MG63 (cell line): ENCODE results near the gene CASD1. TPM values are rescaled to one million over a fixed set of nuclear protein-coding genes. Genes with fewer than 3 reads are reported as not detected.
A peak's percentile ranks its signal among the peaks of the same experiment; 100 is the strongest.

Experiments used
- DNase-seq: peaks from one replicate; pipeline ENCODE4 v3.0.0-alpha.2; 2020
- H3K27me3 ChIP-seq: fragments of 250-450 bp; sonication (Bioruptor Pico); 2 replicates; pipeline ENCODE4 v1.5.1; 2020; ENCODE audit warnings: mild to moderate bottlenecking, moderate library complexity
- H3K36me3 ChIP-seq: fragments of 250-450 bp; sonication (Bioruptor Pico); 2 replicates; pipeline ENCODE4 v1.5.1; 2020; ENCODE audit warnings: mild to moderate bottlenecking, moderate library complexity
- H3K4me3 ChIP-seq: fragments of 250-450 bp; sonication (Bioruptor Pico); 2 replicates; pipeline ENCODE4 v1.5.1; 2020; ENCODE audit warnings: mild to moderate bottlenecking, moderate library complexity
- H3K9me3 ChIP-seq: fragments of 250-450 bp; sonication (Bioruptor Pico); 2 replicates; pipeline ENCODE4 v1.5.1; 2020; ENCODE audit warnings: mild to moderate bottlenecking, moderate library complexity
- total RNA-seq: library from RNA; depleted of rRNA; stranded (reverse); fragments of >200 nt; shearing (Covaris generic); gene quantifications from 2 replicates; pipeline ENCODE4 v1.2.3, GENCODE V29; 2014; ENCODE audit warnings: low replicate concordance

Gene CASD1
- total RNA-seq, 1 experiment from 2014 or later = 7.1 TPM

DNA sequence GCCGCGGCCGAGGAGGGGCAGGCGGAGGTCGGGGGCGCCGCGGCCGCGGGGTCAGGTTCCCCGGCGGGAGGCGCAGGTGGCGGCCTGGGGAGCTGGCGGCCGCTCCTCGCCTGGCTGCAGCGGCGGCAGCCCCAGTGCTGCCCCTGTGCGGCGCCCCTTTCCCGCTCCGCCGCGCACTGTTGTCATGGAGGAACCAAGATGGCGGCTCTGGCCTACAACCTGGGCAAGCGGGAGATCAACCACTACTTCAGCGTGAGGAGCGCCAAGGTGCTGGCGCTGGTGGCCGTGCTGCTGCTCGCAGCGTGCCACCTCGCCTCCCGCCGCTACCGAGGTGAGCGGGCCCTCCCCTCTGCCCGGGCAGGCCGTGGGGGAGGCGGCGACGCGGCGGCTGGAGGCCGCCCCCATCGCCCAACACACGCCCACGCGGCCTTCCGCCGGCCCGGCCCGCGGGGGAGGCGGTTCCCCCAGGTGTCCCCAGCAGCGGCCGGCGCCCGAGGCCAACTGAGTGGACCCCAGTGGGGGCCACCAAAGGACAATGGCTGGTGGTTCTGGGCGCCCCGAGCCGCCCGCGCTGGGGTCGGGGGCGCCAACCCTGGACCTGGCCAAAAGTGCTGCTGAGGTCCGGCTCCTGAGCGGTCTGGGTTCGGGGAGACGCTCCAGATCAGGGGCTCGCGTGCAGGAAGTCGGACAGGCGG, 425 bp downstream of the CASD1 start:
- no peaks in the 10 kb centered on the region for H3K36me3 ChIP-seq
- H3K9me3 ChIP-seq = no peaks in the 10 kb centered on the region
- DNase-seq = peak; percentile 52
- no peaks in the 10 kb centered on the region for H3K27me3 ChIP-seq
- H3K4me3 ChIP-seq = peak overlapping the region; percentile 62

DNA sequence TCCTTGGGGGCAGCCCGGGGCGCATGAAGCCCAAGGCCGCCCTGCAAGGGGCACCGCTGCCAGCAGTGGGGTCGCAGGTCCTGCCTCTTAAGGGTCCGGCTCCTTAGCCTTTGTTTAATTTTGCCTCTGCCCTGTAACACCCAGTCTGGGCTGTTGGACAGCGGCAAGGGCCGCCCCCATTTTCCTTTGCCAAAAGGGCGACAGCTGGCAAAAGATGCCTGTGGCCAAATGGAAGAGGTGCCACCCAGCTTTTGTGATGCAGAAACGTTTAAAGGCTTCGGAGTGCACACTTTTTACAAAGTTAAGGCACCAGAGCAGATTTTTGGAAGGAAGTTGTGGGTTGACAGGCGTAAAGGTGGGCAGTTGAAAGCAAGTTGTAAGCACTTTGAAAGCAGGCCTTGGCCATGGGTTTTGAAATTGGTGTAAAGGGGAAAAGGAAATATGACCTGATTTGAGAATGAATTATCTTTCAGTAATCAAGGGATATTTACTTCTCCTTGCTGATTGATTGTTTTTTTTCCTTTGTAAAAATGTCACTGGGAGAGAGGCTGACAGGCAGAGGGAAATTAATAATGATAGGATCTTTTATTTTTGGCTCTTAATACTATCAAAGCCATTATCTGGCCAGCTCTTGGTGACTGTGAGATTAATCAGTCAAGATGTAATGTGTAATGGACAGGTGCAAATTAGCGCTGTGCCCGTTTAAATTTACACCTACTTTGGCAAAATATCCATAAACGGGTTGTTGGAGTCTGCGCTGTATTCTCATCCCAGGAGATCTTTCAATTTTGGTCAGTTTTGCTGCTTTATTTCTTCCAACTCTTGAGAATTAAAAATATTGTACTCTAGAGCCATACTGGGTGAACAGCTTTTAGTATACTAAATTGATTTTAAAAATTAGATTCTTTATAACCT, 1.2 kb downstream of the CASD1 start:
- H3K27me3 ChIP-seq = no peaks in the 10 kb centered on the region
- peak; percentile 35 for DNase-seq
- H3K4me3 ChIP-seq = peak overlapping the region; percentile 62

DNA sequence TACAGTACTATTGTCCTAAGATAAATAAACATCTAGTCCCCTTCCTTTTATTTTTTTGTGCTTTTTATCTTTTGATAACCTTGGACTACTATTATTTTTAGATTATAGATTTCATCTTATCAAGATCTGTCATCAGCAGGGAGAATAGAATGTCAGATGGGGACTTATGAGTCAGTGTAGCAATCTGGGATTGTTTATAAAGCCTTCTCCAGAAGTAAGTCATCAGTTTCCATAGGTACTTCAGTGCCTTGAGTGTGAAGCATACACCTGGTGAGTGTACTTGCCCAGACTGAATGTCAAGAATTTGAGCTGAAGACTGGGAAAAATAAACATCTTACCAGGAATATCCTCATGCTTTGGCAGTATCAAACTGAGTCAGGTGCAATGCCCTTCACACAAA, 2.1 kb downstream of the CASD1 start:
- Histone ChIP-seq H3K4me3 (no peak overlapping the region), H3K27me3 (no peaks in the 10 kb centered on the region), H3K36me3 (no peaks in the 10 kb centered on the region), H3K9me3 (no peaks in the 10 kb centered on the region)
- no peak for DNase-seq

More for the DNA sequence above, 1.2 kb downstream of the CASD1 start:
- Histone ChIP-seq H3K9me3 (no peaks in the 10 kb centered on the region), H3K36me3 (no peaks in the 10 kb centered on the region)

DNA sequence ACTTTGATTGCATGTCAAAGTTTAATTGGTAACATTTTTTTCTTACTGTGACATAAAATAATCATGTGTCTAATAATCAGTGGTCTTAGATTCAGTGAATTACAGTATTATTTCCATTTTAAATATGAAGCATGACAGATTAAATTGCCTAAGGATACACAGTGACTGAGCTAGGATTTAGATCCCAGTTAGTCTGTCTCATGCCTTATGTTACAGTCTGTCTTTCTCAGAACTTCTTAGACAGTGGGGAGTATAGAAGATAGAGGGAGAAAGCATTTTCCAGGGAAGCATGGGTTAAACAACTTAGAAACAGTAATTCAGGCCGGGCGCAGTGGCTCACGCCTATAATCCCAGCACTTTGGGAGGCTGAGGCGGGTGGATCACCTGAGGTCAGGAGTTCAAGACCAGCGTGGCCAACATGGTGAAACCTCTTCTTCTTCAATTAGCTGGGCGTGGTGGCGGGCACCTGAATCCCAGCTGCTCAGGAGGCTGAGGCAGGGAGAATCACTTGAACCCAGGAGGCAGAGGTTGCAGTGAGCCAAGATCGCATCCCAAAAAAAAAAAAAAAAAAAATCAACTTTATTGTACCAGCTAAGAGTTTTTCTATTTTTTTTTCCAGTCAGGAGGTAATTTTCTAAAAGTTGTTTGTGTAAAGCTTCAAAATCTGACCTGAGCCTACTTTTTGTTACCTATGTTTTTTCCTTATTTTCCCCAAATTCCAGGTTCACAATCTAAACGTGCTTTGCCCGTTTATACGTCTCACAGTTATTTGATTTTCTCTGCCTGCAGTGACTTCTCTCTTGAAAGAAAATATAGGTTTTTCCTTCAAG, 3.3 kb downstream of the CASD1 start:
- Histone ChIP-seq H3K9me3 (no peaks in the 10 kb centered on the region), H3K36me3 (no peaks in the 10 kb centered on the region), H3K27me3 (no peaks in the 10 kb centered on the region), H3K4me3 (no peak overlapping the region)
- no peak for DNase-seq

DNA sequence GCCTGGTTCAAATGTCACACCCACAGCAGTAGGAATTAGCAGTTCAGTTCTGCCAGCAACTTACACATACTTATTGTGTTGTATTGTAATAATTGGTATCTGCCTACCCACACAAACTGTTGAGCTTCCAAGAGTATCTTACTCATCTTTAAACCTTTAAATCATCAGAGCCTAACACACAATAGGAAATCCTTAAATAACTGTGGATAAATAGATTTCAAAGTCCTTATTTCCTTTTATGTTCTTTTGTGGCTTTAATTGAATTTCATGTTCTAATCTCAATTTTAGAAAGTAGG, 3.9 kb downstream of the CASD1 start:
- H3K4me3 ChIP-seq = no peak overlapping the region
- no peaks in the 10 kb centered on the region for H3K27me3 ChIP-seq
- no peak for DNase-seq
- H3K36me3 ChIP-seq = no peaks in the 10 kb centered on the region
- H3K9me3 ChIP-seq = no peaks in the 10 kb centered on the region

DNA sequence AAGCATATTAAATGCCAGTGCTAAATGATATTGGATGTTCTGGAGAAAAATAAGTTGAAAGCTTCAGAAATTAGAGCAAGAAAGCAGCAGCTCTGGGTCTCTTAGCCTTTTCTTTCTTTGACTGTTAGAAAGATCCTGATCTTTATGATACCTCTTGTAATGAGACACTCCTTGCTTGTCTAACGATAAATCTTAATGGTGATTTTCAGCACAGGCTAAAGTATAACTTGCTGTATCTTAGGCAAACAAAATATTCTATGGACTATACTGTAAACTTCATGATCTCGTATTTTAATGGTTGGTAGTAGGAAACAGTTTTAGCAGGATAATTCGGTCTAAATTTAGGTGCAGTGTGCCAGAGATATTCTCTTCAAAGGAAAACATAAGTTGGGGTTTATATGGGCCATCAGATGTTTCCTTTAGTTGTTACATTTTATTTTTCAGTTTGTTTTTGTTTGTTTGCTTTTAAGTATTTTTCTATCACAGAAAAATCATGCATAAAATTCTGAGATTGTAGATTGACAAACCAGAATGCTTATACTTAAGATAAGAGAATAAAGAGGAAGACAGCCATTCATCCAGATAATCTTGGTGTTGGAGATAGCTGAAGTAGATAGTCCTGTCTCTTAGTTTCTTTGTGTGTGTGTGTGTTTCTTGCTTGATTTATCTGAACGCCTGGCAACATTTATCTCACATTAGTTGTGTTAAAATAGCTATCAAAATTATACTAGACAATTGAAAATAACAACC, 4.7 kb downstream of the CASD1 start:
- H3K27me3 ChIP-seq = no peaks in the 10 kb centered on the region
- H3K36me3 ChIP-seq = no peaks in the 10 kb centered on the region
- no peak overlapping the region for H3K4me3 ChIP-seq
- no peak for DNase-seq
- no peaks in the 10 kb centered on the region for H3K9me3 ChIP-seq

DNA sequence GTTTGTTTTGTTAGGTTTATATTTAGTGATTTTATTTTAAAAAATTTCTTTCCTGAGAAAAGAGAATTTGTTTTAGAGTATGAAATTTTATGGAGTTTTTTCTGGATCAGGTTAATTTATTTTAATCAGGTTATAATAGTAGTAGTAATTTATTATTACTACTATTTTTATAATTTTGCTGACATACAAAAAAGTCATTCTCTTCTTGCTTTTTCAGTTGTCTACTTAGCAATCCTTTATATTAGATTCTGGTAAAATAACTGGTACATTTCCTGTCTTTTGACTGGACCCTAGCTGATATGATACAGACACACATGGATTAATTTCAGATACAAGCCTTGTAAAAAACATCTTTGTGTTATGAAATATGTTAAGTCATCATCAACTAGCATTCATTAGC, 5.3 kb downstream of the CASD1 start:
- no peaks in the 10 kb centered on the region for H3K9me3 ChIP-seq
- no peaks in the 10 kb centered on the region for H3K36me3 ChIP-seq
- H3K4me3 ChIP-seq = no peak overlapping the region
- DNase-seq = no peak
- H3K27me3 ChIP-seq = no peaks in the 10 kb centered on the region

DNA sequence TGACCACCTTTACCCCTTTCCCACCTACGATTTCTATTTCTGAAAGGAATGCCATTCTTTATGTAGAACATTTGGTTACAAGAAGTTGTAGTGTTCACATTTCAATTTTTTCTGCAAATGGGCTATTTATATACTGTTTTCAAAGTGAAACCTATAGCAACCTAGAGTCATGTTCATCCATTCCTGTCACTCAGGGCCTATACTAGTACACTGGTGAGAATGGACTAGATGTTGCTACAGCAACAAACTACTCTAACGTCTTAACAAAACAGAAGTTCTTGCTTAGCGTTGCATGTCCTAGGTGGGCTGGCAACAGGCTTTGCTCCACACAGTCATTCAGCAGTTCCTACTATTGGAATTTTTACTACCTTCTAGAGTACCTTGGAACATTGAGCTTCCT, 16.3 kb downstream of the CASD1 start:
- Histone ChIP-seq H3K27me3 (no peaks in the 10 kb centered on the region), H3K36me3 (no peaks in the 10 kb centered on the region; the same call in 1 of the 2 replicates), H3K4me3 (no peak overlapping the region), H3K9me3 (no peaks in the 10 kb centered on the region)
- DNase-seq = no peak

DNA sequence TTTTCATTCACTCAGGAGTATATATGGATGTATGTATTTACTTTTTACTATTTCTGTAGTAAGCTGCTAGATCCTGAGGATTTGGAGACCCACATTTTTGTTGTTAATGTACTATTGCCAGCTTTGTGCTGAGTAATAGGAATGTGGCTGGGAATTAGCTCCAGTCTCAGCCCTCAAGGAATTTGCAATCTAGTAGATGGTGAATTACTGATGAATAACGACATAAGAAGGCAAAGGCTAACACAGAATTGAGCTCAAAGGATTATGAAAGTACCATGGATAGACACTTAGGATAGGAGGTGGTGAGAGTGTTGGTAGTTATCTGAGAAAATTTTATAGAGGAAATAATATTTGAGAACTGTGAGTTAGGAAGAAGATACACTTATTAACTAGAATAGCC, 19.9 kb downstream of the CASD1 start:
- no peaks in the 10 kb centered on the region for H3K9me3 ChIP-seq
- H3K36me3 ChIP-seq = no peaks in the 10 kb centered on the region; the same call in 1 of the 2 replicates
- no peak for DNase-seq
- H3K4me3 ChIP-seq = no peak overlapping the region
- no peaks in the 10 kb centered on the region for H3K27me3 ChIP-seq

DNA sequence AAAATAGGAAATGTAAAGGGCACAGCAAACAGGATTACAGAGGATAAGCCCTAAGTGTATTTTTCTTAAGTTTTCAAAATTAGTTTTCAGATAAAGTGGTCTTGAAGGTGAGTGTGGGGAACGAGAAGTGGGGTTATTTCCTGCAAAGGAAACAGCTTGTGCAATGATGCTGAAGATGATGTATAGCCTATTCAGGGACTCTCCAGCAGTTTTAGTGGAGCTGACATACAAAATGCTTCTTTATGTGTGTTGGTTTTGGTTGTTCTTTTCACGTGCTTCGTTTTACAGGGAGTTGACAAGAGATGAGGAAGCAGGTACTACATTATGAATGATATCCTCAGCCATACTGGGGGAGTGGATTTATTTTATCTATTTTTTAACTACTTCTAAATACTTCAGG, 20.5 kb downstream of the CASD1 start:
- no peaks in the 10 kb centered on the region for H3K27me3 ChIP-seq
- H3K36me3 ChIP-seq = no peaks in the 10 kb centered on the region; the same call in 1 of the 2 replicates

DNA sequence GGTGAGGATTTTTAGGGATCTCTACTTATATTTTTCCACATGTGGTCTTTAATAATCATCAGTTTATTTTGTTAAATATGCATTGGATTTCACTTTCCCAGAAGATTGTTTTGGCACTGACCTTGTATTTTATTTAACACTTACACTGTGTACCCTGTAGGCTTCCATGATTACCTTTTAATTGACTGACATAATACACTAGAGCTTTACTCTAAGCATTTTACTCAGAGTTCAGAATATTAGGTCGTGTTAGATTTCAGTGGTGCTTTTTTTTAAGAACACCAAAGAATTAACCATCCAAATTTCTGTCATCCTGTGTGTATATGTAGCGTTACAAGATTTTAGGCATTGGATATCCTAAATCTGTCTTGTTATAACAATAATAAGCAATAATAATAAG, 23.1 kb downstream of the CASD1 start:
- Histone ChIP-seq H3K9me3 (no peaks in the 10 kb centered on the region), H3K27me3 (no peaks in the 10 kb centered on the region), H3K36me3 (no peaks in the 10 kb centered on the region; the same call in 1 of the 2 replicates), H3K4me3 (no peak overlapping the region)
- no peak for DNase-seq

More for the DNA sequence above, 20.5 kb downstream of the CASD1 start:
- H3K4me3 ChIP-seq = no peak overlapping the region
- H3K9me3 ChIP-seq = no peaks in the 10 kb centered on the region
- DNase-seq = no peak

DNA sequence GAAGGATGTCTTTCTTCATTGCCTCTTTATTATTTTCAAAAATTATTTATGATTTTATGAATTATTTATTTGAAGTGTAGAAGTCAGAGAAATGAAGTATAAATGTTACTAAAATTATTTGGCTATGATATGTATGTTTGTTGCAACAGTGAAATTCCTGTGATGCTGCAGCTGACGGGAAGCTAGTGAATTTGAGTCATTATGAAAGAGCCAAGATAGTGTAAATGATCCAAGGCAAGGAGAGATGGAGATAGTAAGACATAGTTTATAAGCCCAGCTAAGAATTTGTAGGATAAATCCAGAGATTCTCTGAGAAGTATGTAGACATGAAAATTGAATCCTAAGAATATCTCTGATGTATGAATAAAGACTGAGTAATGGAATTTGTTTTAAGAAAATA, 30.8 kb downstream of the CASD1 start:
- H3K9me3 ChIP-seq = no peaks in the 10 kb centered on the region
- no peaks in the 10 kb centered on the region for H3K36me3 ChIP-seq
- H3K4me3 ChIP-seq = no peak overlapping the region
- no peak for DNase-seq
- H3K27me3 ChIP-seq = no peaks in the 10 kb centered on the region

DNA sequence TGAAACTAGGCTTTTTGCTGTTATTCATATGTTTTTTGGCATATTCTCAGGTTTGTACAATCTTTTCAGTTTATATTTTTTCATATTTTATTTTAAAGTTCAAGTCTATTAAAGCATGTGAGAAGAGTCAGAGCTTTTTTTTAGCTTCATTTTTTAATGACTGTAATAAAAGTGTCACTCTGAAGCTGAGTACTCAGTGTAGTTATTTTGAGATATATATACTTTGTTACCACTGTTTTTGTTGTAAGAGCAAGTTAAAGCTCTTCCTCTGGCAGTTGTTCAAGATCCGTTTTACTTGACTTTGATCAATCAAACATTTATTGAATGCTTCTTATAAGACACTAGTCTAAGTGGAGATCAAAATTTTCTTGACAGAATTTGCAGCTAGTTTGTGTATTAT, 37.5 kb downstream of the CASD1 start:
- no peak overlapping the region for H3K4me3 ChIP-seq
- no peak for DNase-seq
- no peaks in the 10 kb centered on the region for H3K9me3 ChIP-seq
- H3K36me3 ChIP-seq = no peaks in the 10 kb centered on the region
- H3K27me3 ChIP-seq = no peaks in the 10 kb centered on the region

DNA sequence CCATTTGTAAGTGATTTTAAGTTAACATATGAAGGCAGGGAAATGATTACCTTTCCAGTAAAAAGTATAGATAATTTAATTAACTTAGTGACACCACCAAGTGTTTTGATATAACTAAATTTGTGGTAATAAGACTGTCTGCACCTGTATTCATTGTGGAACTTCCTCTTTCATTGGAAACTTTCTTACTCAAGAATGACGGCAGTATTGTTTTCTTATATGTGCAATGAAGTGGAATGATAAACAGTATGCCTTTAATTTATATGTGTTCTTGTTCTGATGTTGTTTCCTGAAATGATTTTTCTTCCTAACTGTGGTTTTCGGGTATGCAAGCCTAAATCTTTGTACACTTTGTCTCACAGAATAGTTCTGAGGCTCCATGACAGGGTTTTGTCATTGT, 46.4 kb downstream of the CASD1 start:
- Histone ChIP-seq H3K27me3 (no peaks in the 10 kb centered on the region), H3K36me3 (no peaks in the 10 kb centered on the region; the same call in 1 of the 2 replicates), H3K9me3 (no peaks in the 10 kb centered on the region), H3K4me3 (no peak overlapping the region)
- no peak for DNase-seq

DNA sequence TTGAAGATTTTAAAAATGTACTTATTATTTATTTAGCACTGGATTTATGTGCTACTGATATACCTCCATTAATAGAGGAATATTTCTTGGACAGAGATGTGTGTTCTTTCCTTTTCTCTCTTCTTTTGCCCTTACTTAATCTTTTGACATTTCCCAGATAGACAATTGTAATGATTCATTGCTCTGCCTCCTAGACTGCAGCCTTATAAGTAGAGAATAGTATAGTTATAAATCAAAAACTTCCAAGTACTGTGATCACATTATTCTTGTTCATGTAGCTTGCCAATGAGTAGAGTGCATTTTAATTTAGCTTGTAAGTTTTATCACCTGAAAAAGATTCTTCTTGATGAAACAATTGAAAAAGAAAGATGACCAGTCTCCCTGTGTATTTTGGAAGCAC, 47.6 kb downstream of the CASD1 start:
- Histone ChIP-seq H3K27me3 (no peaks in the 10 kb centered on the region), H3K9me3 (no peaks in the 10 kb centered on the region), H3K4me3 (no peak overlapping the region), H3K36me3 (no peaks in the 10 kb centered on the region; the same call in 1 of the 2 replicates)
- DNase-seq = no peak

DNA sequence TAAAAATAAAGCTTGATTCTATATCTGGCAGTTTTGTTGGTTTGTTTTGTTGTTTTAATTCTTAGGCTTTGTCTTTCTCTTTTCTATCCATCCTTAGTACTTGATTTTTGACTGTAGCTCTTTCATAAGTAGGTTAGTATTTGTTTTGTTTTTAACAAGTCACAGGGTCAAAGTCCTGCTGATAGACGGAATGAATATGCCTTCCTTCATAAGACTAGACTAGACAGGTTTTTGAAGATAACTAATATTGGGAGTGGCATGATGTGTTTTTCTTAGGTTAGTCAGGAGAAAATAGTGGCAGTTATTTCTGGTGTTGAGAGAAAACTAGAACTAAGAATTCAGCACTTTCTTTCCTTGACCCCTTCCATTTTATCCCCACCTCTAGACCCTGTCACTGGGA, 50.4 kb downstream of the CASD1 start:
- no peak overlapping the region for H3K4me3 ChIP-seq
- H3K27me3 ChIP-seq = no peaks in the 10 kb centered on the region
- DNase-seq = no peak
- no peaks in the 10 kb centered on the region for H3K9me3 ChIP-seq
- no peaks in the 10 kb centered on the region; the same call in 1 of the 2 replicates for H3K36me3 ChIP-seq
